HCT116 (cell line): ENCODE measurements around the gene FOXK2. TPM values are rescaled to one million over a fixed set of nuclear protein-coding genes. Genes with fewer than 3 reads are reported as not detected.

Experiments
- ATAC-seq: fragments of 200-7000 bp; cut with Tn5 transposase; 2 replicates; pipeline ENCODE4 v1.9.1; 2020; ENCODE audit warnings: mild to moderate bottlenecking, moderate library complexity
- BruUV-seq: library from RNA; stranded (reverse); fragments of 400-500 nt; replicated peaks from 2 replicates; lab custom pipeline; 2021; lab: Mats Ljungman, UMichigan
- CTCF ChIA-PET: fragments of 300-600 bp; sonication (Branson Sonifier 250); formaldehyde crosslinking; loops from one replicate; lab custom pipeline; 2021; ENCODE audit warnings: antibody characterized with exemption; lab: Charles Lee
- POLR2A ChIA-PET: fragments of 300-600, 350-600 bp; sonication (Branson Sonifier 250); formaldehyde crosslinking; loops from one replicate; lab custom pipeline; 2021; ENCODE audit warnings: antibody characterized with exemption; lab: Charles Lee
- RAD21 ChIA-PET, 2 experiments: fragments of 300-600 bp; sonication (Branson Sonifier 250); formaldehyde crosslinking; loops; one replicate each; lab custom pipeline; 2023; ENCODE audit warnings: low total read pairs in 2 of 2; ENCODE audit not compliant: uncharacterized antibody in 2 of 2, unreplicated experiment in 2 of 2, low non-redundant PET in 1 of 2; lab: Charles Lee
- DNase-seq: peaks from one replicate; pipeline ENCODE4 v3.0.0-alpha.2; 2010; ENCODE audit warnings: low read depth, low spot score
- H2AFZ ChIP-seq: fragments of 200-600 bp; shearing (Covaris generic), sonication (generic); 2 replicates; pipeline ENCODE4 v1.6.1; 2017; ENCODE audit warnings: low read depth, mixed run types, mixed read lengths, antibody characterized with exemption, low read length; ENCODE audit not compliant: poor library complexity, severe bottlenecking
- H3K27ac ChIP-seq: 2 replicates; pipeline ENCODE4 v1.5.1; 2012; ENCODE audit warnings: low read depth, low read length
- H3K27me3 ChIP-seq: fragments of 200-600 bp; sonication (generic); 2 replicates; pipeline ENCODE4 v1.6.1; 2016; ENCODE audit warnings: mixed run types, low read length, mixed read lengths; ENCODE audit not compliant: insufficient read depth
- H3K36me3 ChIP-seq, 2 experiments: fragments of 200-500 bp in 1 of 2; fragments of 200-600 bp in 1 of 2; sonication (Bioruptor generic) in 1 of 2; sonication (generic) in 1 of 2; 2 replicates each; pipeline versions ENCODE4 v1.5.1 to v1.6.1; 2014 to 2016; ENCODE audit warnings: low read length in 2 of 2, inconsistent platforms in 1 of 2, mixed read lengths in 1 of 2, mixed run types in 1 of 2; ENCODE audit not compliant: insufficient read depth in 2 of 2, control insufficient read depth in 1 of 2
- H3K4me1 ChIP-seq, 2 experiments: fragments of 200-600 bp in 1 of 2; sonication (generic) in 1 of 2; 2 replicates each; pipeline versions ENCODE4 v1.5.1 to v1.6.1; 2012 to 2017; ENCODE audit warnings: low read length in 2 of 2, inconsistent platforms in 1 of 2, mild to moderate bottlenecking in 1 of 2, mixed read lengths in 1 of 2, mixed run types in 1 of 2, moderate library complexity in 1 of 2; ENCODE audit not compliant: insufficient read depth in 2 of 2, control insufficient read depth in 1 of 2
- H3K4me2 ChIP-seq: fragments of 200-600 bp; sonication (generic); 2 replicates; pipeline ENCODE4 v1.6.1; 2017; ENCODE audit warnings: mixed run types, low read length, mixed read lengths
- H3K4me3 ChIP-seq, 2 experiments: fragments of 200-600 bp in 1 of 2; sonication (generic) in 1 of 2; replicated peaks in 1 of 2; 2 replicates each; pipeline ENCODE4 v1.5.1; 2011 to 2016; ENCODE audit warnings: low read length in 2 of 2, control low read depth in 1 of 2, low read depth in 1 of 2, mild to moderate bottlenecking in 1 of 2, mixed read lengths in 1 of 2, mixed run types in 1 of 2
- H3K79me2 ChIP-seq: fragments of 200-600 bp; sonication (generic); 2 replicates; pipeline ENCODE4 v1.6.1; 2017; ENCODE audit warnings: mild to moderate bottlenecking, mixed run types, low read length, moderate library complexity, mixed read lengths; ENCODE audit not compliant: insufficient read depth
- H3K9ac ChIP-seq: fragments of 200-600 bp; sonication (generic); 2 replicates; pipeline ENCODE4 v1.6.1; 2016; ENCODE audit warnings: low read length, mixed read lengths
- H3K9me2 ChIP-seq: fragments of 200-600 bp; sonication (generic), shearing (Covaris generic); 2 replicates; pipeline ENCODE4 v1.6.1; 2017; ENCODE audit warnings: mixed run types, mild to moderate bottlenecking, moderate library complexity; ENCODE audit not compliant: insufficient read depth
- H3K9me3 ChIP-seq, 2 experiments: fragments of 200-500 bp in 1 of 2; fragments of 200-600 bp in 1 of 2; sonication (Bioruptor generic) in 1 of 2; sonication (generic) in 1 of 2; 2 replicates each; pipeline ENCODE4 v1.6.1; 2014 to 2017; ENCODE audit warnings: low read length in 2 of 2, mixed read lengths in 2 of 2, inconsistent platforms in 1 of 2, low read depth in 1 of 2, mild to moderate bottlenecking in 1 of 2, mixed run types in 1 of 2, moderate library complexity in 1 of 2; ENCODE audit not compliant: control insufficient read depth in 1 of 2, insufficient read depth in 1 of 2
- H4K20me1 ChIP-seq: fragments of 200-600 bp; sonication (generic), shearing (Covaris generic); 2 replicates; pipeline ENCODE4 v1.6.1; 2017; ENCODE audit warnings: mixed run types, mild to moderate bottlenecking, moderate library complexity; ENCODE audit not compliant: insufficient read depth
- CTCF ChIP-seq, 3 experiments: fragments of 200-600 bp in 1 of 3; sonication (generic) in 1 of 3; IDR thresholded peaks in 2 of 3; conservative IDR thresholded peaks in 1 of 3; 2 replicates each; pipeline ENCODE4 v1.5.1; 2012 to 2017; ENCODE audit warnings: low read depth in 2 of 3, low read length in 2 of 3, antibody characterized with exemption in 1 of 3, borderline replicate concordance in 1 of 3, control low read depth in 1 of 3, mild to moderate bottlenecking in 1 of 3, mixed read lengths in 1 of 3, mixed run types in 1 of 3, moderate library complexity in 1 of 3; ENCODE audit not compliant: insufficient read depth in 1 of 3
- EGR1 ChIP-seq: IDR thresholded peaks from 2 replicates; pipeline ENCODE4 v1.6.1; 2012; ENCODE audit warnings: low read depth
- POLR2AphosphoS5 ChIP-seq: IDR thresholded peaks from 2 replicates; pipeline ENCODE4 v1.6.1; 2011; ENCODE audit warnings: mild to moderate bottlenecking, low read depth, low read length, moderate library complexity
- REST ChIP-seq: IDR thresholded peaks from 2 replicates; pipeline ENCODE4 v1.6.1; 2012; ENCODE audit warnings: low read depth
- SIN3A ChIP-seq: IDR thresholded peaks from 2 replicates; pipeline ENCODE4 v1.6.1; 2012; ENCODE audit warnings: low read depth
- TCF7L2 ChIP-seq: IDR thresholded peaks from 2 replicates; pipeline ENCODE4 v1.7.0; 2011; ENCODE audit warnings: borderline replicate concordance, inconsistent platforms; ENCODE audit not compliant: insufficient read depth, insufficient read length; ENCODE audit errors: extremely low read depth
- YY1 ChIP-seq: IDR thresholded peaks from 2 replicates; pipeline ENCODE4 v1.6.1; 2011; ENCODE audit warnings: low read length, low read depth, moderate library complexity, mild to moderate bottlenecking; ENCODE audit not compliant: insufficient replicate concordance; ENCODE audit errors: extremely low read depth
- ZFX ChIP-seq: fragments of 450-650 bp; IDR thresholded peaks from 2 replicates; pipeline ENCODE4 v1.6.1; 2017
- ZNF274 ChIP-seq: fragments of 200-500 bp; sonication (Bioruptor generic); IDR thresholded peaks from 2 replicates; pipeline ENCODE4 v1.6.1; 2014; ENCODE audit warnings: mild to moderate bottlenecking, low read depth, low read length, inconsistent platforms
- intact Hi-C: fragments of 100-400 bp; cut with micrococcal nuclease; formaldehyde crosslinking; loops from 2 replicates; pipeline ENCODE4 v1.10.0; 2022
- total RNA-seq: library from RNA; stranded (reverse); gene quantifications from one replicate; pipeline ENCODE4 v1.2.1, GENCODE V29; 2021; ENCODE audit not compliant: unreplicated experiment

The FOXK2 gene
- total RNA-seq, 1 experiment from 2014 or later = 122 TPM

- Histone ChIP-seq H3K27me3 (no peaks in the 10 kb centered on the region), H3K4me2 (no peak overlapping the region), H3K36me3 (peaks cover 51 to 76% of the 10 kb centered on the region in 2 experiments), H3K79me2 (peaks cover 39% of the 10 kb centered on the region), H2AFZ (no peak overlapping the region), H3K9me3 (no peaks in the 10 kb centered on the region), H4K20me1 (no peaks in the 10 kb centered on the region), H3K4me1 (no peaks in the 10 kb centered on the region), H3K9me2 (no peaks in the 10 kb centered on the region), H3K27ac (no peak overlapping the region), H3K9ac (no peak overlapping the region), H3K4me3 (no peak overlapping the region)
- ChIA-PET CTCF (no interaction called here), RAD21 (no interaction called here), POLR2A (no interaction called here)
- TF ChIP-seq REST (no peak), POLR2AphosphoS5 (peak; percentile 22; the same call in 1 of the 2 replicates), TCF7L2 (no peak), ZFX (no peak), SIN3A (0 out of 2 replicates have a peak, but pooled peaks have one; percentile 23), CTCF (IDR thresholded peaks at IDR 0.05 in 2 of 3, conservative IDR thresholded peaks at IDR 0.05 in 1 of 3; ENCODE audit: borderline replicate concordance in 1 of 3, insufficient read depth in 1 of 3, low read depth in 2 of 3, low read length in 2 of 3) (no peak), EGR1 (no peak), ZNF274 (no peak), YY1 (no peak)
- intact Hi-C loops = no loop called here
- no TSS peak for BruUV-seq
- DNase-seq (no peak), ATAC-seq (no peak)
Measured at GRCh38 chr17:82602986-82603710, 83.6 kb downstream of the FOXK2 start.
